Measurements from ENCODE around the gene MORF4L2.
"Not testable (repeated sequence)": the region's sequence is repeated elsewhere in the genome, so short reads cannot be mapped to it uniquely, and the experiment has no call there.

MORF4L2 gene

DNA sequence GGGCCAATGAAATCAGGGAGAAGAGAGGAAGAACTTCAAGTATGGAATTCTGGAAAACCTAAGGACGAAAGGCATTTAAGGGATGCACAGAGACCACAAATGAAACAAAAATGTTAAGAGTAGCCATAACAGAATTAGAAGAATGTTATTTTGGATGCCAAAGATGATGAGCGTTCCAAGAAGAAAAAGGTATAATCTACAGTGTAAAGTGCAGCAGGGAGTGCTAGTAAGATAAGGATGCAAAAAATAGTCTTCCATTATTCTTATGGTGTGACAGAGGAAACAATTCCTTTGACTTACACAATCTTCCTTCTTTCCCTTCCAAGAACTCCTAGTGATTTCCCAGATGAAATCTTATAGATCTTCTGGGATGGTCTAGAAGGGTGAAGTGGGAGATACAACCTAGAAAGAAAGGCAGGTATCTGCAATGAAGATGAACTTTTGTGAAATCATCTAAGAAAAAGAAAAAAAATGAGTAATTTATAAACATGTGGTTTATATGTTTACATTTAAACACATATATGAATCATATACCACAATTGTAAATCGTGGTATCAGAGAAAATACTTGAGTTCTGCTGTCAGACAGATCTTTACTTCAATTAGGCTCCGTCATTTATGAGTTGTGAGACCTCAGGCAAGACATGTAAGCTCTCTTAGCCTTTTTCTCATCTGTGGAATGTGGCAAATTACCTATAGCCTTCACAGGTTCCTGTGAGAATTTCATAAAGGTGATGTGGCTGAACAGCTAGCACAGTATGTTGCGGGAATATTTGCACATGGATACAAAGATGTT is 8.1 kb downstream of the MORF4L2 start:
- DNase-seq (ENCODE audit: low spot score): no peak

DNA sequence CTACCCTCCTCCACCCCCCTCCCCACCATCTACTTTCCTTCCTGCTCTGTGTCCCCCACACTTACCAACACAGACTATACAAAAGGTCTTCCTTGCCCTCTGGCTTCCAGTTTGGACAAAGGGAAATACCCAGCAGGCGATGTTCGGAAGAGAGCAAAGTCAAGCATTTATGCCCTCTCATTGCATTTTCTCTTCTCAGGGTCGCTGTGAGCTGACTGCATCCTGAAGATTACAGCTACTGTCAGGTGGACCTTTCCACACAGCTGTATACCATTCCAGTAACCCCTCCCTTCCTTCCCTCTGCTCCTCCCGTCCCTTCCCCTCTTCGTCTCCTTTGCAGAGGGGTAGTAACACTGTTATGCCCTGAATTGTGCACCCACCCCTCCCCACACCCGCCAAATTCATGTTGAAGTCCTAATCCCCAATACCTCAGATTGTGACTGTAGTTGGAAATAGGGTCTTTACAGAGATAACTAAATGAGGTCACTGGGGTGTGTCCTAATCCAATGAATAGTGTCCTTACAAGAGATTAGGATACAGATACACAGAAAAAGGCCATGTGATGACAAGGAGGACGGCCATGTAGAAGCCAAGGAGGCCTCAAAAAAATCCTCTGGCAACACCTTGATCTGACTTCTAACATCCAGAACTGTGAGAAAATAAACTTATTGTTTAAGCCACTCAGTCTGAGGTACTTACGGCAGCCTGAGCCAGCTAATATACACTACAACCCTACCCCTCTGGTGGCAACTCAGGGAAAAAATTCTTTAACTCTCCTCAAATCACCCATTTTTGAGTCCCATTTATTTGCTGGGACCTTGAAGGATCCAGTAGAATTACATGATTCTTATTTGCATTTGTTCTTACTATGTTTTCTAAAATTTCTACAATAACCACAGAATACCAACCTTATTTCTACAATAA is 11.7 kb downstream of the MORF4L2 start:
- DNase-seq (ENCODE audit: low spot score): no peak

DNA sequence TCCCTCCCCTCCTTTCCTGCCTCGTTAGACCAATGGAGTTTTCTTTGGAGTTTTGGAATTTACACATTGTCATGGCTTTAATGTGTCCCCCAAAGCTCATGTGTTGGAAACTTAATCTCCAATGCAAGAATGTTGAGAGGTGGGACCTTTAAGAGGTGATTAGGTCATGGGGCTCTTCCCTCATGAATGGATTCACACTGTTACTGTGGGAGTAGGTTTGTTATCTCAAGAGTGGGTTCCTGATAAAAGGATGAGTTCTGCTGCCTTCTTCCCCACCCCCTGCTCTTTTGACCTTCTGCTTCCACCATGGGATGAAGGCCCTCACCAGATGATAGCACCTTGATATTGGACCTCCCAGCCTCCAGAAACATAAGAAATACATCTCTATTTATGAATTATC is 16.8 kb downstream of the MORF4L2 start:
- DNase-seq (ENCODE audit: low spot score): no peak

DNA sequence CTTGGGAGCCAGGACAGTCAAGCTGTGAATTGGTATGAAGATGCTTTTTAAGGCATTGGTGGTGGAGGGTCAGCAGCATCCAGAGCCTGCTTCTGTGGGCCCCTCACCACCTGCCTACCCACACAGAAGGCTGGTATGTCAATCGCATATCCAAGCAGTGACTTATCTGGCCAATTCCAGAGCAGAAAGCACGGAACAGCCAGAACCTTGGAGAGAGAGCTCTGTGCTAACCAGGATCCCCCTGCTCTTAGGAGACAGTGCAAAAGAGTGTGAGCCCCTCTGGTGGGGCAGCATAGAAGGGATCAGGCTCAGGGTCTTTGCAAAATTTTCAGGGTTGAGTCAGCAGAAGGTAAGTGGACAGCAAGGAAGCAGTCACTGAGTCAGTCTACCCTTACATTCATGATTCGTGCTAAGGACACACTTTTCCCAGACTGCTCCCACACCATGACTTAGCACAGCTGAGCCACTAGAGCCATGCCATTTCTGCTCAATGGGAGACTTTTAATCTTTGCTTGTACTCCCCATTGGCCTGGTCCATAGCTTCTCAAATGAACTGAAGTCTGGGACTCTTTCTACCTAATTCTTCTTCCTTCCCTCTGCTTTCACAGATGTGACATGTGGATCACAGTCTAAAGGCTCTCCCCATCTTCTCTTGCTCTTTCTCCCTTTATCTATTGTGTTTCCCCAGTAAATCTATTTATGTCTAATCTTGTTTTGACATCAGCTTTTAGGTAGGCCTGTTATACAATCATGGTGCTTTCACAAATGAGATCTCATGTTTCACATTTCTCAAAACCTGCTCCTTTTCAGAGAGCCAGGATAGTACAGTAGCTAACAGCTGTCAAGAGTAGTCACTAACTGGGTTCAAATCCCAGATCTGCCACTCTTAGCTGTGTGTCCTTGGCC is 20.0 kb downstream of the MORF4L2 start:
- no peak for DNase-seq (ENCODE audit: low spot score)

DNA sequence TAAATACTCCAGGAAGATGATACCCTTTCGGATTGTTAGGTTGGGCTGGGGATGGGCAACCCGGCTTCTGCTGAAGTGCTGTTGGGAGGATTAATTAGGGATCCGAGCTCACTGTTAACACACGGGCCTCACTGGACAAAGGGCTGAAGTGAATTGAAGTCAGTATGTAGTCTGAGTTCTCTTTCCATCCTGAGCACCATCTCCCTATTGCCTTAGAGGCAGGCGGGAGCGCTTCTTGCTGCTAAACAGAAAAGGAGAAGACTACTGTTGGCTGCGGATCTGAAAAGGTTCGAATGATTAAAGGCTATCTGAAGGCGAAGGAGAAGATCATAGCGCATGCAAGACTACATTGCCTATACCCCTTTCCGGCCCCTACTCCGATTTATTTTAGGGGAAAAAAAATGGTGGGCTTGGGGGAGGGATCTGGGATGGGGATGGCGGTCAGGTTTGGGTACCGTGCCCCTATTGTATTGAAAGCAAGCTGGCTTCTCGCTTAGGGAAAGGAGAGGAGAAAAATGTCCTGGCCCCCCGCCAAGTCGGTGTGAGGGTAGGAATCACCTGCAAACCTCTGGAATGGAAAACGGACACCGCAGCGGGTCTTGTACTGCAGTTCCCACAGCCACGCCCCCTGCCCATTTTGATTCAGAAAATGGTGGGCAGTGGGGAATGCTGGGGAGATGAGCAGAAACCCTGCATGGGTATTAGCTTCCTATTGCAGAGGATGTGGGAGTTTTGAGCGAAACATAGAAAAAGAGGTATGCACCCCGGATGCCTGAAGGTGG is 22.3 kb downstream of the MORF4L2 start:
- no peak for DNase-seq (ENCODE audit: low spot score)

DNA sequence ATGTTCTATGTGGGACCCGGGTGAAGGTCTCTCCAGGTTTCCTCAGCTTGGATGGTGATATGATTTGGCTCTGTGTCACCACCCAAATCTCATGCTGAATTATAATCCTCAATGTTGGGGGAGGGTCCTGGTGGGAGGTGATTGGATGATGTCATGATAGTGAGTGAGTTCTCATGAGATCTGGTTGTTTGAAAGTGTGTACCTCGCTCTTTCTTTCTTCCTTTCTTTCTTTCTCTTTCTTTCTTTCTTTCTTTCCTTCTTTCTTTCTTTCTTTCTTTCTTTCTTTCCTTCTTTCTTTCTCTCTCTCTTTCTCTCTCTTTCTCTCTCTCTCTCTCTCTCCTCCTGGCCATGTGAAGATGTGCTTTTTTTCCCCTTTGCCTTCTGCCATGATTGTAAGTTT is 27.0 kb downstream of the MORF4L2 start:
- not testable (repeated sequence) for DNase-seq (ENCODE audit: low spot score)

DNA sequence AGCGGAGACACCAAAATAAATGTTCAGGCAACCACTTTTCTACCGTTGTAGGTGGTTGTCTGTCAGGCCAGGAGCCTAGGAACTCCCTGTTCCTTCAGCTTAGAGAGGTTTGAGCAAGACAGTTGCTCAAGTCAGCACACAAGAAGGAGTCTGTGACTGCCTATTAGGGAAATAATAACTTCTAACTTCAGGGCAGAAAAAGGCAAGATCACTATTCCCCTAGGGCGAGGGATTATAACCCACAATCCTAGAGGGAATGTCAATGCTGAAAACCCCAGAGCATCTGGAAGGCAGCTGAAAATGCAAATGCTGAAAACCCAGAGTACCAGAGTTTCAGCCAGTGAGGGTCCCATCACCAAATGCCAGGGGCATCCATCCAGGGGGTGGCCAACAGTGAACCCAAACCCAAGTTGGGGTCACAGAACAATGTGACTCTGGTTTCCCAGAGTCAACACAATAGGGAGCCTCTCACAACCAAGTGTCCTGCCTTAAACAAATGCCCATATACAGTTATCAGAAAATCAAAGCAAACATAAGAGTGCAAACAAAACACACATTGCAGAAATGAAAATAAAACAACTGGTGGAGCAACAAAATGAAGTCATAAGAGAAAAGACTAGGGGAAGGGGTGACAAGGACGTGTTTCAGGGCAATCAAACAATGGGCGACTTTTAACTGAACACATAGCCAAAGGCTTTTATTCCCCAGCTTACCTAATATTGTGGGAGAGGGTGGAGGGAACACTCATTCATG is 27.6 kb downstream of the MORF4L2 start:
- no peak for DNase-seq (ENCODE audit: low spot score)

DNA sequence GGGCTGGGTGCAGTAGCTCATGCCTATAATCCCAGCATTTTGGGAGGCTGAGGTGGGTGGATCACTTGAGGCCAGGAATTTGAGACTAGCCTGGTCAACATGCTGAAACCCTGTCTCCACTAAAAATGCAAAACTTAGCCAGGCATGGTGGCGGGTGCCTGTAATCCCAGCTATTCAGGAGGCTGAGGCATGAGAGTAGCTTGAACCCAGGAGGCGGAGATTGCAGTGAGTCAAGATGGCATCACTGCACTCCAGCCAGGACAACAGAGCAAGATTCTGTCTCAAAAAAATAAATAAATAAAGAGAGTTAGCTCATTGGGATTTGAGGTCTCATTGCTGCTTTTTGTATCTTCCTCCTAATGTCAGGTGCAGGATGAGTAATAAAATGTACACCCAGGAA is 29.4 kb downstream of the MORF4L2 start:
- not testable (repeated sequence) for DNase-seq (ENCODE audit: low spot score)

DNA sequence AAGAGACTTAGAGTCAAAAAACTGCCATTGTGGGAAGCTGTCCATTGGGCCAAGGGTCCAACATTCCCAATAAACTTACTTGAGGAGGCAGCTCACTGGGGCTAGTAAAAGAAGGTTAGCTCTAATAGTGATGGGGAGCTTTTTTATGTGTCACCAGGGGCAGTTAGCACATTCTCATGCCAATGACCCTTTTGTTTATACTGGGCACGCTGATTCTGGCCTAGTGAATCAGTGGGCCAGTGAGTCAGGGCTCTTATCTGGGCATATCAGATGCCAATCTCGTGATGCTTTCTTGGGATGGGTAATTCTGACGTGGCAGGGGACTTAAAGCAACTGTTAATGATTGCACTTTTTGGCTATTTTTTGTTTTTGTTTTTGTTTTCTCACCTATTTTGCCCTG is 29.9 kb downstream of the MORF4L2 start:
- DNase-seq (ENCODE audit: low spot score): no peak

DNA sequence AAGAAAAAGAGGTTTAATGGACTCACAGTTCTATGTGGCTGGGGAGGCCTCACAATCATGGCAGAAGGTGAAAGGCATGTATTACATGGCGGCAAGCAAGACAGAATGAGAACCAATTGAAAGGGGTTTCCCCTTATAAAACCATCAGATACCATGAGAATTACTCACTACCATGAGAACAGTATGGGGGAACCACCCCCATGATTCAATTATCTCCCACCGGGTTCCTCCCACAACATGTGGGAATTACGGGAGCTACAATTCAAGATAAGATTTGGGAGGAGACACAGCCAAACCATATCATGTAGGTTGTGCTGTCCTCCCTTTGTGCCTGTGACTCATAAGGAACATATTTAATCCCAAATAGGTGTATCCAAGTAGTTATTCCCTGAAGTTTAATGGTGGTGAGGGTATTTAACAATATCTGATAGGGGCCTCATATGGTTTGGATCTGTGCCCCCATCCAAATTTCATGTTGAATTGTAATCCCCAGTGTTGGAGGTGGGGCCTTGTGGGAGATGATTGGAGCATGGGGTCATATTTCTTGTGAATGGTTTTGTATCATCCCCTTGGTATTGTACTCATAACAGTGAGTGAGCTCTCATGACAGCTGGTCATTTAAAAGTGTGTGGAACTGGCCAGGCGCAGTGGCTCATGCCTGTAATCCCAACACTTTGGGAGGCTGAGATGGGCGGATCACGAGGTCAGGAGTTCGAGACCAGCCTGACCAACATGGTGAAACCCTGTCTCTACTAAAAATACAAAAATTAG is 31.1 kb downstream of the MORF4L2 start:
- DNase-seq (ENCODE audit: low spot score): not testable (repeated sequence)

DNA sequence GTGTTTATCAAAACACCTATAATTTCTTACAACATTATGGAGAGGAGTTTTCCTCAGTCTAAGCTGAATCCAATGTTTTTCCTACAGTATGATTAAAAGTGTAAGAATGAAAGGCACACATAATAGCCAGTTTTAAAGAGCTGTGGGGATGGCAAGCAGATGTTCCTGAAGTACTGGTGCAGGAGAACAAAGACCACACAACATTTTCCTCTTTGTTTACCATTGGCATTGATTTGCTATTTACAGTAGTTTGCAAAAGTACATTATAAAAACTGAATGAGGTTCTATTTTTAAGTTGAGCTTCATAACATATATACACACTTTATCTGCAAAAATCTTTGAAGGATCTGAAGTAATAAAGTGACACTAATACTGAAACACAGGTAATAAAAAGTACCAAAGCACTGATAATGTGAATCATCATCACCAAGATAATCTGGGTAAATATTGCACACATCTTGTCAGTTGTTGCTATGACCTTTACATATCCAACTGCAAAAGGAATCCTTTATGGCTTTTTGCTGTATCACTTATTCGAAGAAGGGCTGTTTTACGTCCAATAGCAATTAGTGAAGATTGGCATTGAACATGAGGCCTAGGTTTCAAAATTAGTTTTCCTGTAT is 35.2 kb downstream of the MORF4L2 start:
- no peak for DNase-seq (ENCODE audit: low spot score)

DNA sequence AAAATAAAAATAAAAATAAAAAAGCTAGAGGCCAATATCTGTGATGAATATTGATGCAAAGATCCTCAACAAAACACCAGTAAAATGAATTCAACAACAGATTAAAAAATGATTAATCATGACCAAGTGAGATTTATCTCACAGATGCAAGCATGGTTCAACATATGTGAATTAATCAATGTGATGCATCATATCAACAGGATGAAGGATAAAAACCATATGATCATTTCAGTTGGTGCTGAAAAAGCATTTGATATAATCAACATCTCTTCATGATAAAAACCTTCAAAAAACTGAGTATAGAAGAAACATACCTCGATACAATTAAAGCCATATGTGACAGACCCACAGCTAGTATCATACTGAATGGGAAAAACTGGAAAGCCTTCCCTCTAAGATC is 38.9 kb downstream of the MORF4L2 start:
- DNase-seq (ENCODE audit: low spot score): no peak

DNA sequence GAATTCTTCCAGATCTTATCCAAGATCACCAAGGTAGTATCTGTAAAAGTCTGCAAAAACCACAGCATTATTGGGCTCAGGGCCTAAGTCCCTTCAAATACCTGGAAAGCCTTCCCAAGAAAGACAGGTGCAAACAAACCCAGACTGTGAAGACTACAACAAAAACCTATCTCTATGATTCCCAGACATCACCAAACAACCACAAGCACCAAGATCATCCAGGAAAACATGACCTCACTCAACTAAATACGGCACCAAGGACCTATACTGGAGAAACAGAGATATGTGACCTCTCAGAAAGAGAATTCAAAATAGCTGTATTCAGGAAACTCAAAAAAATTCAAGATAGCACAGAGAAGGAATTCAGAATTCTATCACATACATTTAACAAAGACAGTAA is 42.4 kb downstream of the MORF4L2 start:
- DNase-seq (ENCODE audit: low spot score): no peak

DNA sequence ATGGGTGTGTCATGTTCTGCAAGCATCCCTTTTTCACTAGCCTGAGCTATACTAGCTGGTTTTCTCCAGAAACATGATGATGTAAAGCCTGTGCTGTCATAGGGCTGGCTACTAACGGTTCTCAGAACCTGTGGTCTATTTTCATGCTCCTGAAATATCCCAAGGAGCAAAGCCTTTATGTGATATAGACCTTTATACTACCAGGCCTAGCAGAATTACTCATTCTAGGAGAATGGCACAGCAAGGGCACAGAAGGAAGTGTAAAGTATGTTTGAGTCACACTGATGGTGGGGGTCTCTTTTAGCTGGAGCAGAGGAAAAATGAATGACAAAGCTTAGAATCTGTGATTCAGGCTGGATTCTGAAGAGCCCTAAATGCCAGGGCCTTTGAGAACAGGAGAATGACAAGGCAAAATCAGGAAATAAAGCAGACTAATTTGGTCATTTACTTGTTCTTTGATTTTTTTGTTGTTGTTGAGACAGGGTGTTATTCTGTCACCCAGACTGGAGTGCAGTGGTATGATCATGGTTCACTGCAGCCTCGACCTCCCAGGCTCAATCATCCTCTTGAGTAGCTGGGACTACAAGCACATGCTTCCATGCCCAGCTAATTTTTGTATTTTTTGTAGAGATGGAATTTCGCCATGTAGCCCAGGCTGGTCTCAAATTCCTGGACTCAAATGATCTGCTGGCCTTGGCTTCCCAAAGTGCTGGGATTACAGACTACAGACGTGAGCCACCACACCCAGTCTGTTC is 45.9 kb downstream of the MORF4L2 start:
- no peak for DNase-seq (ENCODE audit: low spot score)

DNA sequence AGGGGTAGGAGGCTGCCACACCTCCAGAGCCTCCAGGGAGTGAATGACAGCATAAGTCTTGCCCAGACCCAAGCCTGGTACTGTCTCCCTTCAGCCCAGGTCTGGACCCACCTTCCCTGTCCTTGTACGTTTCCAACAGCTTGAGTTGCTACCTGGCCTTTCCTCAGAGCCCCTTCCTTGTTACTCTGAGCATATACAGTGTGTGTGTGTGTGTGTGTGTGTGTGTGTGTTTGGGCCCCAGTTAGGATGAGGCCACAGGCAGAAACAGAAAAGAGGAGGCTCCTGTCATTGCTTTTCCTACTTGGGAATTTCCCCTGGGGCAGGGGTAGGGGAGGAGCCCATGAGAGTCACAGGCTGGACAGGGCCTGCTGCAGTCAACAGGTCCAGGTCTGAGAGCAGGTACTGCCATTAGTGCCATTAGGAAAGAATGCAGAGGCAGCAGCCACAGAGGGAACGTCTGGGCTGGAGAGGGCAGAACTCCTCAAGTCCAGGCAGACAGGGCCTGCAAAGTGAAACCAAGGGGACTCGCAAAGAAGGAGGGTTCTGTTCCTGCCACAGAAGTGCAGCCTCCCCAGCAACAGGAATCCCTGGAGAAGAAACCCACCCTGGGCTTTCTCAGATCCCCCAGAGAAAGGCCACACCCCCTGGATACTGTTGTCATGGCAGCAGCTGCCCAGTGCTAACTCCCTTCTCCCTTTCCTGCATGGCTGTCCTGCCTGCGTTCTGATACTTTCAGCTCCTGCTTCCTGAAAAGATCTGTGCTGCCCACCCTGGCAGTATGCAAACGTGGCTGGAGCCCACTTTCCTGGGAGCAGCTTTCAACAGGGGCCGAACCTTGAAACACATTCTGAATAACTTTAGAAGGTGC is 47.8 kb downstream of the MORF4L2 start:
- DNase-seq (ENCODE audit: low spot score): not testable (repeated sequence)

DNA sequence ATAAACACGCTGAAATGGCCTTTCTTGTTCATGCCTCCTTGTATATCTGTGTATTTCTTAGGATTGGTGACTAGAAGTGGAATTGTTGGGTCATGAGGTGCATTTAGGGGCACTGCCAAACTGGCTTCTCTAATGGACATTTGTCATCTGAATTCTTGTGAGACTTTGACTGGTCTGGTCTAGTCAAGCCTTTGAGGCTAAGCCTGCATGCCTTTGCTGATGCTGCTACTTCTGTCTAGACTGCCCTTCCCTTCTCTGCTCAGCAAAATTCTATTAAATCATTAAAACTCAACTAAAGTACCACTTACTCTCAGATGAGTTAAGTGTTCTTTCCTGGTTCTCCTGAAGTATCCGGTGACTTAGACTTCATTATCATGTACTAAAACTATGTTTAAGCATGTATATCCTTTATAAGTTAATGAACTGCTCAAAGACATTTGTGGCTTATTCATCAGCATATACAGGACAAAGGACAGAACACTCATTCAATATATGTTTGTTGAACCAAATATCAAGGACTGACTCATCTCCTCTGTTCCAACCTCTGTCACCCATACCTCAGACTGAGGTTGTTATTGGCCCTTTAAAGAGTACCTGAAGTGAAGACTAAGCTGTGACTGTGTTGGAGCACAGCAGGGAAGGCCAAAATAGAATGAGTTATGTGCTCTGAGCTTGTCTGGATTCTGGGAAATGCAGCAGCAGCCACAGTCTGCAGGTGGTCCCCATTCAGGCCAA is 48.7 kb downstream of the MORF4L2 start:
- no peak for DNase-seq (ENCODE audit: low spot score)

DNA sequence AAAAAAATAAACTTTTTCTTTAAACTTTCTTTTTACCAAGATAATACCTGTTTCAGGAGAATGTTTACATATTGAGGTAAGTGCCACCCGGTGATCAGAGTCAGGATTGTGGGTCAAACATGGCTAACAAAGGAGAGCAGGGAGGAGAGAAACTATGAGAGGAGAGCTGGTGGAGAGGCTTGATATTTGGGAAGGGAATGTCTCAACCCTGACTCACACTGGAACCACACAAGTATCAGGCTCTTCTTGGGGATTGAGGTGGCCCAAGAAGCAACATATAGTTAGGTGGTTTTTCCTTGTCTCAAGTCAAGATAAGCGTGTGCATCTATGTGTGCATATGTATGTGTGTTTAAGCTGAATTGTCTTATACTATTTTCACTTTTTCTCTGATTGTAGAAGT is 51.1 kb downstream of the MORF4L2 start:
- no peak for DNase-seq (ENCODE audit: low spot score)

Data from pons (tissue), 1 donor.